Measurements from ENCODE around the gene PFDN2.

PFDN2 gene

GRCh38 chr1:161098210-161099068 is 19.4 kb downstream of the PFDN2 start, which contains the start of gene KLHDC9 (continued):
- no peak for TF ChIP-seq ZSCAN30 (tag by site-specific recombination; IDR thresholded peaks at IDR 0.05)
- TF ChIP-seq TRIM28 (IDR thresholded peaks at IDR 0.05; ENCODE audit: borderline replicate concordance, low read length), result no peak
- TF ChIP-seq ZNF280C (tag by site-specific recombination; IDR thresholded peaks at IDR 0.05), result no peak
- TF ChIP-seq ZBTB1 (tag by site-specific recombination; IDR thresholded peaks at IDR 0.05), result no peak; the same call in 1 of the 2 replicates
- TF ChIP-seq, protein P1, sequence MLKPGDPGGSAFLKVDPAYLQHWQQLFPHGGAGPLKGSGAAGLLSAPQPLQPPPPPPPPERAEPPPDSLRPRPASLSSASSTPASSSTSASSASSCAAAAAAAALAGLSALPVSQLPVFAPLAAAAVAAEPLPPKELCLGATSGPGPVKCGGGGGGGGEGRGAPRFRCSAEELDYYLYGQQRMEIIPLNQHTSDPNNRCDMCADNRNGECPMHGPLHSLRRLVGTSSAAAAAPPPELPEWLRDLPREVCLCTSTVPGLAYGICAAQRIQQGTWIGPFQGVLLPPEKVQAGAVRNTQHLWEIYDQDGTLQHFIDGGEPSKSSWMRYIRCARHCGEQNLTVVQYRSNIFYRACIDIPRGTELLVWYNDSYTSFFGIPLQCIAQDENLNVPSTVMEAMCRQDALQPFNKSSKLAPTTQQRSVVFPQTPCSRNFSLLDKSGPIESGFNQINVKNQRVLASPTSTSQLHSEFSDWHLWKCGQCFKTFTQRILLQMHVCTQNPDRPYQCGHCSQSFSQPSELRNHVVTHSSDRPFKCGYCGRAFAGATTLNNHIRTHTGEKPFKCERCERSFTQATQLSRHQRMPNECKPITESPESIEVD (tag by site-specific recombination; IDR thresholded peaks at IDR 0.05), result no peak

DNA sequence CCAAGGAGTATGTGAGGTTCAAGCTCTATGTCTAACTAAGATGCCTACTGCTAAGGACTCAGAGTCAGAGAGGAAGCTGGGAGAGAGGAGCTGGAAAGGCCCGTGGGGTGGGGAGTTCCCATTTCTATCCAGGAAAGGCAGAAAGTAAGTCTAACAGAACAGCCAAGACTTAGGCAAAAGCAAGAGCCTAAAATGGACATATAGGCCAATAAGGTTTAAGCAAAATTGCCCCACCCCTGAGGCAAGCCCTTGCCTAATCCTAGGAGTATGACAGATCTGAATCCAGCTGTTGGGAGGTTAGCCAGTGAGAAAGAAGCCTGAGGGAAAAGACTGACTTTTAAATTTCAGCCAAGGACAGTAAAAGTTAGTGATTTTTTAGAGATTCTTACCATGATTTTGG is 21.3 kb downstream of the PFDN2 start:
- Histone ChIP-seq H3K4me1 (ENCODE audit: control insufficient read depth, insufficient read depth, low read length) (no peaks in the 10 kb centered on the region; the same call in 1 of the 2 replicates), H3K9me3 (ENCODE audit: control insufficient read depth, insufficient read depth, low read depth, low read length) (no peaks in the 10 kb centered on the region), H3K4me3 (ENCODE audit: low read depth, low read length) (no peak overlapping the region), H3K36me3 (ENCODE audit: control insufficient read depth in 2 of 2, insufficient read depth in 1 of 2, low read length in 2 of 2) (peaks cover 9 to 28% of the 10 kb centered on the region in 2 experiments; a peak in 2 of 3 replicates), H3K27ac (ENCODE audit: extremely low read depth, low read depth, low read length) (no peak overlapping the region)
- ChIA-PET CTCF (interaction anchor here (0.7 to 4.5 kb wide), 14 partner anchors 10 to 368 kb away, joined by 3 to 60 read pairs (median 8); partner anchors contain the start of genes ARHGAP30 and USF1), POLR2A (interaction anchor here (1.4 to 2.5 kb wide), 3 partner anchors 51 to 99 kb away, joined by 5 to 10 read pairs (median 6); partner anchors contain the start of genes F11R and USF1)
- TF ChIP-seq KLF10 (tag by site-specific recombination; IDR thresholded peaks at IDR 0.05) (no peak), HOXD13 (CRISPR knock-in tag; IDR thresholded peaks at IDR 0.05; ENCODE audit: borderline replicate concordance) (no peak), ZNF391 (tag by site-specific recombination; IDR thresholded peaks at IDR 0.05; ENCODE audit: borderline replicate concordance, low read depth) (no peak), ZNF555 (tag by site-specific recombination; conservative IDR thresholded peaks at IDR 0.05) (no peak), ZNF19 (tag by site-specific recombination; IDR thresholded peaks at IDR 0.05; ENCODE audit: low read depth) (no peak), TRIM28 (IDR thresholded peaks at IDR 0.05; ENCODE audit: borderline replicate concordance, low read length) (no peak), KLF16 (tag by site-specific recombination; IDR thresholded peaks at IDR 0.05) (no peak), ZEB2 (tag by site-specific recombination; IDR thresholded peaks at IDR 0.05) (no peak), ZNF654 (tag by site-specific recombination; IDR thresholded peaks at IDR 0.05; ENCODE audit: low read depth) (no peak), SP2 (tag by site-specific recombination; IDR thresholded peaks at IDR 0.05) (no peak), ZBTB49 (tag by site-specific recombination; IDR thresholded peaks at IDR 0.05; ENCODE audit: low read depth) (no peak), ZNF248 (tag by site-specific recombination; IDR thresholded peaks at IDR 0.05) (no peak), ZNF302 (tag by site-specific recombination; IDR thresholded peaks at IDR 0.05; ENCODE audit: low read depth) (no peak), ZNF16 (tag by site-specific recombination; IDR thresholded peaks at IDR 0.05; ENCODE audit: low read depth) (no peak), ZNF324 (tag by site-specific recombination; IDR thresholded peaks at IDR 0.05) (no peak)
- TF ChIP-seq, protein P2, sequence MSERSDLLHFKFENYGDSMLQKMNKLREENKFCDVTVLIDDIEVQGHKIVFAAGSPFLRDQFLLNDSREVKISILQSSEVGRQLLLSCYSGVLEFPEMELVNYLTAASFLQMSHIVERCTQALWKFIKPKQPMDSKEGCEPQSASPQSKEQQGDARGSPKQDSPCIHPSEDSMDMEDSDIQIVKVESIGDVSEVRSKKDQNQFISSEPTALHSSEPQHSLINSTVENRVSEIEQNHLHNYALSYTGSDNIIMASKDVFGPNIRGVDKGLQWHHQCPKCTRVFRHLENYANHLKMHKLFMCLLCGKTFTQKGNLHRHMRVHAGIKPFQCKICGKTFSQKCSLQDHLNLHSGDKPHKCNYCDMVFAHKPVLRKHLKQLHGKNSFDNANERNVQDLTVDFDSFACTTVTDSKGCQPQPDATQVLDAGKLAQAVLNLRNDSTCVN (tag by site-specific recombination; optimal IDR thresholded peaks at IDR 0.05), result no peak

Data from HEK293 (cell line).